Measurements from ENCODE around the gene MEDAG. TPM values are rescaled to one million over a fixed set of nuclear protein-coding genes. Genes with fewer than 3 reads are reported as not detected.

The MEDAG gene
- total and polyA plus RNA-seq, 11 donors = 3.8 to 41.9 (median 8.0) TPM

GRCh38 chr13:30861163-30861562, 44.9 kb upstream of the MEDAG start:
- ATAC-seq = no peak
- TF ChIP-seq POLR2A (IDR thresholded peaks at IDR 0.05) (no peak), CTCF (IDR thresholded peaks at IDR 0.05) (no peak)
- H3K4me3 ChIP-seq = no peak overlapping the region
- H3K27ac ChIP-seq = no peak overlapping the region
- H3K9me3 ChIP-seq = peaks cover 0 to 10% (median 0%) of the 10 kb centered on the region in 12 donors
- no peaks in the 10 kb centered on the region for H3K36me3 ChIP-seq
- peaks cover 0 to 31% (median 11%) of the 10 kb centered on the region in 12 donors for H3K4me1 ChIP-seq
- no peak for DNase-seq
- WGBS, 4 donors = 63 to 78% (median 71%) methylated on average over 3 of the region's 3 CpGs
- intact Hi-C loops (cut with DNase I) = loop anchor here in 8 of 10 donors (10.0 kb wide), 6 partner anchors 56 to 726 kb away; partner anchors contain the start of gene HMGB1 (in 1 of the 8)
- no peaks in the 10 kb centered on the region for H3K27me3 ChIP-seq

GRCh38 chr13:30861836-30862467, 44.1 kb upstream of the MEDAG start:
- Histone ChIP-seq H3K27ac (no peak overlapping the region), H3K27me3 (no peaks in the 10 kb centered on the region), H3K4me3 (no peak overlapping the region), H3K36me3 (no peaks in the 10 kb centered on the region), H3K4me1 (peaks cover 0 to 31% (median 11%) of the 10 kb centered on the region in 12 donors), H3K9me3 (peaks cover 0 to 10% (median 0%) of the 10 kb centered on the region in 12 donors)
- intact Hi-C loops (cut with DNase I) = loop anchor here in 8 of 10 donors (2.0 to 10.0 kb wide), 7 partner anchors 49 to 727 kb away; partner anchors contain the start of gene HMGB1 (in 1 of the 8)
- DNase-seq = no peak
- 97 to 99% (median 97%) methylated on average over 7 of the region's 7 CpGs for WGBS, 4 donors
- no peak for ATAC-seq
- TF ChIP-seq POLR2A (IDR thresholded peaks at IDR 0.05) = no peak
- TF ChIP-seq CTCF (IDR thresholded peaks at IDR 0.05) = no peak

GRCh38 chr13:30862707-30863106, 43.4 kb upstream of the MEDAG start:
- ATAC-seq (peak in 3 of 4 donors; percentile 28 to 36 (median 29)), DNase-seq (peak in 3 of 5 donors; percentile 62 to 79 (median 68))
- H3K4me3 ChIP-seq = no peak overlapping the region

More at GRCh38 chr13:30862707-30863106, 43.4 kb upstream of the MEDAG start:
- intact Hi-C loops (cut with DNase I) = loop anchor here in 8 of 10 donors (2.0 to 10.0 kb wide), 7 partner anchors 50 to 728 kb away; partner anchors contain the start of gene HMGB1 (in 1 of the 8)
- H3K4me1 ChIP-seq = peaks cover 0 to 31% (median 11%) of the 10 kb centered on the region in 12 donors
- TF ChIP-seq POLR2A (IDR thresholded peaks at IDR 0.05) (no peak), CTCF (IDR thresholded peaks at IDR 0.05) (no peak)
- H3K27me3 ChIP-seq = no peaks in the 10 kb centered on the region
- peaks cover 0 to 10% (median 0%) of the 10 kb centered on the region in 12 donors for H3K9me3 ChIP-seq
- no peak overlapping the region for H3K27ac ChIP-seq
- 34 to 42% (median 41%) methylated on average over 10 to 17 of the region's 17 CpGs for WGBS, 4 donors
- no peaks in the 10 kb centered on the region for H3K36me3 ChIP-seq
